H4 (cell line): Measurements from ENCODE around the gene GJB6. TPM values are rescaled to one million over a fixed set of nuclear protein-coding genes. Genes with fewer than 3 reads are reported as not detected.
"Not testable (repeated sequence)": the region's sequence is repeated elsewhere in the genome, so short reads cannot be mapped to it uniquely, and the experiment has no call there.

Experiments
- DNase-seq: peaks from one replicate; pipeline ENCODE4 v3.0.0-alpha.2; 2015; ENCODE audit warnings: low spot score
- total RNA-seq: library from RNA; depleted of rRNA; stranded (reverse); fragments of >200 nt; shearing (Covaris generic); gene quantifications from 2 replicates; pipeline ENCODE4 v1.2.3, GENCODE V29; 2014; rRNA removed

GJB6 gene
- total RNA-seq, result not detected in 2 replicates

DNA sequence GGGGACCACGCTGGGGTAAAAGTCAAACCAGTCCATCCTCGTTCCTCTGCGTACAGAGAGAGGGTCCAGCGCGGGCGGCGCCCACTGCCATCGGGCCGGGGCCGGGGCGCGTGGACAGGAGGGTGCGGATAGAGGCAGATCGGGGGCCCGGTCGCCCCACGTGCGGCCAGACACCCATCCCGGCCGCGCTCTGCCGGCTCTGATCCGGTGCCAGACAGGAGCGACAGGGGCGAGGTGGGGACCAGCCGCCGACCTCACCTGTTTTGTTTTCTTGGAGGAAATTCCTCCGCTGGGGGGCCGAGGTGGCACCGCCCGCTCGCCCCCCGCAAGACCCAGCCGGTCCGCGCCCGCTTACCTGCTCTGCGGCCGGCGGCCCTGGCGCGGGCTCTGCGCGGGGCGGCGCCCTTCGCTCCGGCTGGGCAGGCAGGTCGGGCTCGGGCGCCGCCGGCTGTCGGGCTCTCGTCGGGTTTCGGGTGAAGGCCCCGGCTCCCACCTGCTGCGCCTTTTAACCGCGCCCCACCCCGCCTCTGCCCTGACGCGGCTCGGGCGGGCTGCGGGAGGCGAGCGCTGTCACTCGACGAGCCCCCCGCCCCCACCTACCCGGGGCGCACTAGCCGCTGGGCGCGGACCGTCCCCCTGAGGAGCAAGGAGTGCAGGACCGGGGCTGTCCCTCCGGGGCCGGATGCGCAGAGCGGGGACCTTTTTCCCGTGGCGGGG lies at the start of gene GJB6:
TSS of gene GJB6 (minus strand) at position 481 of the 717 bp plus-strand sequence. CDS start 8,839 bp downstream, outside the sequence.
- DNase-seq, result no peak

DNA sequence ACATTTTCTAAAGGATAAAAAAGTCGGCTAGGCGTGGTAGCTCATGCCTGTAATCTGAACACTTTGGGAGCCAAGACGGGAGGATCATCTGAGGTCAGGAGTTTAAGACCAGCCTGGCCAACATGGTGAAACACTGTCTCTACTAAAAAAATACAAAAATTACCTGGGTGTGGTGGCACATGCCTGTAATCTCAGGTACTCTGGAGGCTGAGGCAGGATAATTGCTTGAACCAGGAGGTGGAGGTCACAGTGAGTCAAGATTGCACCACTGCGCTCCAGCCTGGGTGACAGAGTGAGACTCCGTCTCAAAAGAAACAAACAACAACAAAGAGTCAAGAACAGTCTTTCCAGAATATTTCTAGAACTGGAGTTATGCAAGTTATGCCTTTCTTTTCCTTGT lies 44.8 kb upstream of the GJB6 start:
- DNase-seq, result not testable (repeated sequence)

DNA sequence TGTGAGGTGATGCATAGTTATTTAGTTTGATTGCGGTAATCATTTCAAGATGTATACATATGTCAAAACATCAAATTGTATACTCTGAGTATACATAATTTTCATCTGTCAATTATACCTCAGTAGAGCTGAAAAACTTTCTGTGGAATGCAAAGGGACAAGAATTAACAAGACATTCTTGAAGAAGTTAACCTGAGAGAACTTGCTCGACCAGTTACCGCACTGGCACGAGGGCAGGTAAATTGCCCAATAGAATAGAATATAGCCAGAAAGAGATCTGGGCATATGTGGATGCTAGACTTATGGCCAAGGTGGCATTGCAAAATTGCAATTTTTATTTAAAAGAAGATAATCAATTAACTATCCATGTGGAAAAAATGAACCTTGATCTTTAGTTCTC lies 42.3 kb upstream of the GJB6 start:
- DNase-seq, result no peak

DNA sequence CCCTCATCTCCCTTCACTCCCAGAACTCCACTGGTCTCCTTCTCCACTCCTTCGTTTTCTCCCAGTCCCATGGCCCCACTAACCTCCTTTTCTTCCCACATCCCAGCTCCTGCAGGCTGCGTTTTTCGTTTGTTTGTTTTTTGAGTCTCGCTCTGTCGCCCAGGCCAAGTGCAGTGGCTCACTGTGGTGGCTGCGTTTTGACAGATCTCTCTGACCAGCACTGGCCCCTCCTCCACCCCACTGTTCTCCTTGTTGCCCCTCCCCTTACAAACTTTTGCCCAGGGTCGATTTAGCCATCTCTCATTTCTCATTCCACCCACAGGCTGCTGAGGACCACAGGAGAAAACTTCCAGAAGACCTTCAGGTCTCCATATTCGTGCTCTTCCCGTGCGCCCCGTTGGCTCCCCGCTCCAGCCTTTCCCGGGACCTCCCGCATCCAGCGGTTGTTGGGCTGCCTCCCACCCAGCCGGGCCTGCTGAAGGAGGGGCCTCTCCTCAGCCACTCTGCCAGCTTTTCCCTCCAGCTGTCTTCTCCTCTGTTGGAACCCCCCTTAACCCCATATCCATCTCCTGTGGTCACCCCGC lies 40.6 kb upstream of the GJB6 start:
- DNase-seq, result no peak

DNA sequence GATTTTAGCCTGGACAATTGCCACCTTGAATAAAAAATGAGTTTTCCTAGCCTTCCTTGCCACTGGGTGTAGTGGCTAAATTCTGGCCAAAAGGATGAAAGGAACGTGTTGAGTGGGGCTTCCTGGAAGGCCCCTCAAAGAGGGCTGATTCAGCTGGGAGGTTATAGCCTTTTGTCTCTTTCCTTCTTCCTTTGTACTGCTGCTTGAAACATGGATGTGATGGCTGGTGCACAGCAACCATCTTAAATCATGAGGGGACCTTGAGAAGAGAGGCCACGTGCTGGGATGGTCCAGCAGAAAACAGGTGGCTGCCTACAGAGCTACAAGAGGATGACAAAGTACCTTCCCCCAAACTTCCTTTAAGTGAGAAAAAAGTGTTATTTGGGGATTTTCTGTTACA lies 40.0 kb upstream of the GJB6 start:
- no peak for DNase-seq

DNA sequence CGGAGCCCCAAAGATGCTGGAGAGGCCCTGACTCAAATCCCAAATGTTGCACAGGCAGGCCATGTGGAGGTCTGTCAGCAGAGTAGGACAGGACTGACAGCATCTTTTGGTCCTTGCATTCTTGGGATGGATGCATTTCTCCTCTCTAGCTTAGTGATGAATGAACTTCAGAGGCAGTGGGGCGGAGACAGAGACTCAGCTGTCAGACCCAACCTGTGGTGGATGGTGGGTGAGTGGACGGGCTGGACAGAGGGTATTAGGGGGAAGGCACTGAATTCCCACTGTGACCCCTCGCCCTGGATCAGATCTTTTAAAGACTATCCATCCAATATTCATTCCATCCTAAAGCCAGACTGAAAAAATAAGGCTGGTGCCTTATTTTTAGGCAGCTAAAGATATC lies 39.3 kb upstream of the GJB6 start:
- no peak for DNase-seq

DNA sequence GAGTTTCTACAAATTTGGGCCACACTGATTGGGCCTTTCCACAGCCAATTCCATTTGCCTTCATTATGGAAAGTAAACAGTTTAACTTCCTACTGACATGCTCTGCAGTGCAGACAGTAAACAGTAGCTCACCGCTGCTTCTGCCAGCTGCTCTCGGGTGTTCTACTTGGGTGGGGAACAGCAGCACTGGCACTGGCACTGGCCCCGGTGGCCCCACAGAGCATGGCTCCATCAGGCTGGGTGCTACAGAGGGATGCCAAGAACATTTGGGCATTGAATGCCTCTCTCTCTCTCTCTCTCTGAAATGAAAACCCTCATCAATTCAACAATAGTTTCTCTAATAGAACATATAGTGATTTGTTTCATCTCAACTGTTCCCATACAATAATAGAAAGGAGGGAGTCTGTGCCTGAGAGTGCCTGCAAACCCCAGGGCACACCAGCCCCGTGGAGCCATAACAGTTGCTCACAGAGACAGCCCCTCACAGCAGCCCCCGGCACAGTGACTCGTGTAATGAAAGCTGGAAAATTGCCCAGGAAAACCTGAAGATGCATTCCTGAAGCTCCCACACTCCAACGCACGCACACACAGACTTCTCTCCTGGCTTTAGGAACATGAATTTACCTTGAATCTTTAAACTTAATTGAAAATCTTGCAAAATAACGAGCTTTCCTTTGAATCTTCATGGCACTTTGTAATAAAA lies 38.2 kb upstream of the GJB6 start:
- peak; percentile 17 for DNase-seq

DNA sequence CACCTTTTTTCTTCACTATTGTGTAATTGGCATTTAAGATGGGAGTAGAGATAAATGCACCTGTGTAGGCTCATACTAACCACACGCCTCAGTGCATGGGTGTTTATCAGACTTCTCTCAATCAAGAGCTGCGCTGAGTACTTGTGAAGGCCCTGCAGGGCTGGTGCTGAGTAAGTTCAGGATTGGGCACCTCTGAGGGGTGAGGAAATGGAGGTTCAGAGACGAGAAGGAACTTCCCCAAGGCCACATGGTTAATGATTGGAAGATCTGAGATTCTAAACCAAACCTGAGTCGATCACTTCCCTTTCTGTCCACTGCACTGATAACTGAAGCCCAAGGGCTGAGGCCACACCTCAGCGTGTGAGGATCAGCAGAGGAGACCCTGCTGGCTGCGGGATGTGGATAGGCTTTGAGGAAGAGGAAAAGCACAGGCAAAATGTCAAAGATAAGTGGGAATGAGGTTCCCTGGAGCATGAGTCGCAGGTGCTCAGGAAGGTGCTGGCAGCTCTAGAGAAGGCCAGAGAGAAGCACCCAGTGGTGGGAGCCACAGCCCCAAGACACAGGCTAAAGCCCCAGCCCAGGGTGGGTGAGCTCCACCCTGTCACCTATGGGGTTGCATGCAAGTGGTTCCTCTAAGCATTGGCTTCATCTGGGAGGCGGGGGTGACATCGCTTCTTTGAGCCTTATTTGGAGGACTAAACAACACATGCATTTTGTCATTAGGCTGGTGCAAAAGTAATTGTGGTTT lies 32.3 kb upstream of the GJB6 start:
- no peak for DNase-seq

DNA sequence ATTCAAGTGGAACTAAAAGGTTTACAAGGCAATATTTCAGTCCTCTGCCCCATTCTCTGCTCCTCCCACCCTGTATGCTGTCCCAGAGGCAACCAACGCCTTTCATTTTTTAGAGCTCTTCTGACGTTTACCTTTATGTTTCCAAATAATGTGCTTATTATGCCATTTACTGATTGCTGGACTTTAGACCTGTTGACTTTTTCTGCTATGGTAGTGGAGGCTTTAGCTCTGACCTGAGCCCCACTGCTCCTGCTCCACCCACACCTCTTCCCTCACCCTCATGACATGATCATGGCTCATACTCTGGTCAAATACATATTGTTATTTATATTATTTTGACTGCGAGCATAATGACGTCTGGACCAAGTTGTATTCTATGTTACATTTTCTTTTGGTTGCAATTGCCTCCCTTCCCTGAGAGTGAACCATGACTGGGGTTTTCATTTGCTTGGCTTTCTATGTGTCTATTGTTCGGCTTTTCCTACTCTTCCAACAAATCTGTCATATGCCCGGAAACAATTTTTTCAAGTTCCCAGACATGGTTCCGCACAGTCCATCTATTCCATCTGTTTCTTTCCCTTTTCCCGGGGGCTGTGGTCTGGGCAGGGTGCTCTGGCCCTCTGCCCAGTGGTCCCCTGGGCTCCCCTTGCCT lies 31.4 kb upstream of the GJB6 start:
- no peak for DNase-seq

DNA sequence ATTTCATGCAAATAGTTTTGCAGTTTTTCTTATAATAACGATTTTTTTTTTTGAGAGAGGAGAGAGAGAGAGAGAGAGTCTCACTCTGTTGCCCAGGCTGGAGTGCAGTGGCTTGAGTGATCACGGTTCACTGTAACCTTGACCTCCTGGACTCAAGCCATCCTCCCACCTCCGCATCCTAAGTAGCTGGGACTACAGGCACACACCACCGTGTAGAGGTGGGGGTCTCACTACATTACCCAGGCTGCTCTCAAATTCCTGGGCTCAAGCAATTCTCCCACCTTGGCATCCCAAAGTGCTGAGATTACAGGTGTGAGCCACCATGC lies 26.8 kb upstream of the GJB6 start:
- DNase-seq, result no peak

DNA sequence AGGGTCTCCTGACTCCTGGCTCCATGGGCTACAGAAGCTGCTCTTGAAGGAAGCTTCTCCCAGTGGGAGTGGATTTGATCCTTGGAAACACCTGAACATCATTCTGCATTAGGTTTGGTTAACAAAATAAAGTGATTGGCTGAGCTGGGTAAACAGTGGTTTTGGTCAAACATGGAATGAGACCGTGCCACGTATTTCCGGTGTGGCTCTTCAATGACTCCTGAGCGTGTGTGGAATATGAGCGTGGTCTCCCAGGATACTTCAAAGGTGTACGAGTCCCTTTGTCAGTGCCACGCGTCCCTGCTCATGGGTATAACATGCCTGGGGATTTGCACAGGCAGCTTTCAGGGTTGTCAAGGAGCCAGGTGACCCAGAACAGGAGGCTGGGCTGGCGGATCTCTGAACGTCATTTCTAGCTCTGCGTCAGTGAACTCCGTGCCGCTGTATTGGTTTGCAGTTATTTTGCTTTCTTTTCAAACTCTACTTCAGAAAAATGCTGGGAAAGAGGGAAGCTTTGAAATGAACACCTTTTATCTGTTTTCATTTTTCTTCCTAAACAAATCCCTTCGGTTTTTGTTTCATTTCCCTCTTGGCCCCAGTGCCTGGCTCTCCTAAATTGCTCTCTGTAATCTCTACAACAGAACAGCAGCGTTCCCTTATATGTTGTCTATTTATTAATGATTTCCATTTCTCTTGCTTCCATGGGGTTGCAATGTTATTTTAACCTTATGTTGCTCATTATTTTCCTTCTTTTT lies 26.3 kb upstream of the GJB6 start:
- no peak for DNase-seq

DNA sequence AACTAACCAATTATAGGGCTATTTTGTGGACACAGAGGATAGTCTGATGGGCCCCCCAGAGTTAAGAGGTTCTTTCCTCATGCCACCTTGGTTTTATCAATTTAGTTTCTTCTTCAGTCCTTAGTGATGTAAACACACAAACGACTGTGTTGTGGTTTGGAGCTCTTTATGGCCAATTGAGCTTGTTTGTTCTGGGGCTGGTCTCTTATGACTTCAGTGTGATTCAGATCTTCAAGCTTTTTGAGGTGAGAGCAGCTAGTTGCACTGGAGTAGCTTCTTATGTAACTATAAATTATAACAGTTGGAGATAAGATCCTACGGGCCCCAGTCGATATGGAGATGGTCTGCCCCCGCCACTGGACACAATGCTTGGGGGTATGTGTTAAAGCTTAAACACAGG lies 22.0 kb upstream of the GJB6 start:
- DNase-seq, result no peak

DNA sequence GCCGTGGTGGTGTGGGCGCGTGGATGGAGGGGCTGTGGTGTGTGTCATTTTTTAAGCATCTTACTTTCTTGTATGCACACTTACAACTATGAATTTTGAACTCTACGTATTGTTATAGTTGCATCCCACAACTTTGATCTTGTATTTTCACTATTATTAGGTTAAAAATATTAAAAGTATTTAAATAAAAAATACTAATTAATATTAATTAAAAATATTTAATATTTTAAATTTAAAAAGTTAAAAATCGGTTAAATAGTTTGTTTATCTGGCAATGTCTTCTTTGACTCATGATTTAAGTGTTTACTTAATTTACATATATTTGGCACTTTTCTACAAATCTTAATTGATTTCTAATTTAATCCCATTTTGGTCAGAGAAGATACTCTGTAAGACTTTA lies 17.8 kb upstream of the GJB6 start:
- DNase-seq, result no peak

DNA sequence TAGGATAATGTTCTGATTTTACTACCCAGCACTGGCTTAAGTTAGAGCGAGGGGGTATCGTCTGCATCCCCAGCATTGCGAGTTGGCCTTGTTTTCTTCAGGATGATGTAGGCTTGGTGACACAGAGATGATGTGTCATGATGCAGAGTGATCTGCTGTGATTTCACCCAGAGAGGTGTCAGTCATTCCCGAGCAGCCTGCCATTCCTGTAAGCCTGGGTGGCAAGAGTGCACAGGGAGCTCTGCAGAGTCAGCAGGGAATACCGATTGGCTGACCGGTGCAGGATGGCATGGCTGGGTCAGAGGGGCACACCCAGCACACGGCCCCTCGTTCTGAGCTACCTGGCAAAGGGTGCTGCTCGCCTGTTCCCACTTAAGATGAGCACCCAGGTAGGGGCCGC lies 15.8 kb upstream of the GJB6 start:
- DNase-seq, result no peak

DNA sequence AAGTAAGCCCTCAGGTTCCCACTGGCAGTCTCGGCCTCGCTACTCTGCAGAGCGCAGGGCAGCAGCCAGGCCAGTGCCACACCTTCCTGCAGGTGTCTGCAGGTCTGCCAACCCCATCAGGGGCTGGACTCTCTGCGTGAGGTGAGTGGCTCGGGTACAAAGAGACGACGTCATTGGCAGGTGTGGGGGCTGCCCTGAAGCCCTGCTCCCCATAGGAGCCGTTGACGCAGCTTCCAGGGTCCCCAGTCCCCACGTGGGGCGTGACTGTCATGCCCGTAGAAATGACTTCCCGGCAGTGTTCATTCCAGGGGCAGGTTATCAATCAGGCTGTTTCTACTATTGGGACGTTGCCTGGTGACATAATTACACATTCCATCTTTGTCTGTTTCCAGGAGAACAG lies 15.3 kb upstream of the GJB6 start:
- no peak for DNase-seq

DNA sequence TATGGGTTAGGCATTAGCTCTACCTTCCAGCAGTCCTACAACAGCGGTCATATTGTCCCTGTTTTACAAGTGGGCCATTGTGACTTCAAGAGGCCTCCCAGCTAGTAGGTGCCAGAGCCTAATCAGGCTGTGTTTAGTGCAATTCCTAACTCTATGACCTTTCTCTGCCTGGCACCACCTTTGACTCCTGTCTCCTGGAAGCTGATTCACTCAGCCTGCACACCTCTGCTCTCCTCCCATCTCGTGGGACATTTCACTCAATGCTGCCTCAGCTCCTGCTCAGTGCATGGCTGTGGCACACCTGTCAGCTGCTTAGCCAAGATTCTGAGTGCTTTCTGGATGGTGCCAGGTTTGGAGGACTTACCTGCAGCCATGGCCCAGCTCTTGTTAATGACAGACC lies 9.5 kb upstream of the GJB6 start:
- no peak for DNase-seq

DNA sequence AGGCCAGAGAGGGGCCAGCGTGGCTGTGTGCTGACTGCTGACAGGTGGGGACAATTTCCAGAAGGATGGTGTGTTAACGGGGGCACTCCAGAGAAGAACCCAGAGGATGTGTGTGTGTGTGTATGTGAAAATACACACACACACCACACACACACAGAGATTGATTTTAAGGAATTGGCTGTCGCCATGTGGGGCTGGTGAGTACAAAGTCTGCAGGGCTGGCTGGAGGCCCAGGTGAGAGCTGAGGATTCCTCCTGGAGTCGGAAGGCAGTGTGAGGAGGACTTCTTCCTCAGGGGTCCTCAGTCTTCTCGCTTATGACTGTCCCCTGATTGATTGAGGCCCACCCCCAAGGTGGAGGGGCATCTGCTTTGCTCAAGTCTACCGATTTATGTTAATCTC lies 7.6 kb upstream of the GJB6 start:
- no peak for DNase-seq

DNA sequence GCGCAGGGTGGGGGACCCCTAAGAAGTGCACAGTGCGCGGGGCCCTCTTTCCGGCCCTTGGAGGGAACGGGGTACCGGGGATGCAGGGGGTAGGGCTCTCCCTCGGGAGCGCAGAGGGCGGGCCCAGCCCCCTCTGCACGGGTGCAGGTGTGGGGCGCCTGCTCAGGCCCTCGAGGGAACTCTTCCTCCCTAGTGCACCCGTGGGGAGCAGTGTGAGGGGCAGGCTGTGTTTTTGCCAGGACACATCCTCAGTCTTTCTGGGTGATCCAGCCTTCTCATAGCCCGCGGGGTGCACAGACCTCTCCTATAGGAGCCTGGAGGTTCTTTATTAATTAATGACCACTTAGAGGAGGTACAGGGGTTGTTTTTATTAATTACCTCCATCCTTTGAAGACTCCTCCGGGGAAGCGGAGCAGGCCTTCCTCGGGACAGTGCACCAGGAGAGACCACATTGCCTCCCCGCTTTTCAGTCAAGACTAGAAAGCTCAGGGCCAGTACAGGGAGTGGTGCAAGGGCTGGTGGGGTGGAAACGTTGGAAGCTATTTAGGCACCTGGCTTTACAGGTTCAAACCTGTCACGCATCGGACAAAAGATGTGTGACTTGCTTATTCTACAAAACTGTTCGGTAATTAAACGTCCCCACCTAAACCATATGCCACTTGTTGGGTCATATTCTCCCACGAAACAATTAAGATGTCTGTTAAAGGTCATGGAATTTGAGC lies 598 bp upstream of the GJB6 start:
- DNase-seq, result no peak

DNA sequence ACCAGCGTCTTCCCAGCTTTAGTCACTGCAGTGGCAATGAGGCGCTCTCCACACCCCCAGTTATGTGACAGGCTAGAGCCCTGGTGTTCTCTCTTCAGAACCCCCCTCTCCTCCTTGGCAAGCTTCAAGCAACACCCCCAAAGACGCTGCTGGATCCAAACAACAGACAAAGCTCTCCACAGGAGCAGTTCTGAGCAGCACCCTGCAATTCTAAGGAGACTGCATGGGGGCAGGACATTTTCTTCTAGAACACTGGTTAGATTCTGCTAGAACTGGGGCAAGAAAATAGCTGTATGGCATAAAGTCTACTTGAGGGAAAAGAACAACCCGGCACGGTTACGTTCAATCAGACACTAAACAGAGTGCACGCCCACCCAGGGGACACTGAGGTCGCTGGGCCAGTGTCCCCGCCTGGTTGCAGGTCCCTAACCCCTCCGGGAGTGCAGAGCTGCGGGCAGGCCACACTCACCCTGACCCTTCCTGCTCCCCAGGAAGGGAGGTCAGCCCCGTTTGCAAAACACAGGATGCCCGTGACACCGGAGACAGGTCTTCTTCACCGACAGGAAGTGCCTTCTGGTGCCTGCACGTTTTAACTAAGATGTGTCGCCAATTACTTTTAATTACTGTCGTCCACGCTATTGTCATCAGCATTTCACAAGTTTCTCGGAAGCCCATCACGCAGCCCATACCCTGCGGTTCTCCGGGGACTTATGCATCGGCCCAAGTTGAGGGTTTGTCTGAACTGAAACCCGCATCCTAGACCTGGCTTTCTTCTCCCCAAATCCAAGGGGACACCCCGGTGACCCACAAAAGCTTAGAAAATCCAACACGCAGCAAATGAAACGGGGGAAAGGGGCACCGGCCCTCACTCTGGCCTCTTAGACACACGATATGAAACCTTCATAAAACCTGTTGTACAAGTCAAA lies 943 bp downstream of the GJB6 start:
- DNase-seq, result no peak

DNA sequence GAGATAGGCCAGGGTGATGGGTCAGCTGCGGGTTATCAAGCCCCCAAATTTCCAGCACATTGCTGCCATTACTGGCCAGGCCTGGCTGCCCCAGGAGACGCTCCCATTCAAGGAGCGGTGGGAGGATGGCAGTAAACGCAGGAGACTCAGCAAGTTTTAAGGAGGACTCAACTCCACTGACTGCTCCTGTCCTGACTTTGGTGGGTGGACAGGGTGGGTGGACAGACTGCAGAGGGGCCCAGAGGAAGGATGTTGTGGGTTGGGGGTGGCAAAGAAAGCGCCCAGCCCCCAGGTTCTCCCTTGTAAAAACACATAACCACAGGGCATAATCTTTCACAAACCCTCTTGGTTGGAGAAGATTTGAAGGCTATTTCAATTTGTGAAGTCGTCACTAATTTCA lies 4.4 kb downstream of the GJB6 start:
- DNase-seq, result no peak
